ENCODE measurements around the gene ANAPC4.

The ANAPC4 gene

DNA sequence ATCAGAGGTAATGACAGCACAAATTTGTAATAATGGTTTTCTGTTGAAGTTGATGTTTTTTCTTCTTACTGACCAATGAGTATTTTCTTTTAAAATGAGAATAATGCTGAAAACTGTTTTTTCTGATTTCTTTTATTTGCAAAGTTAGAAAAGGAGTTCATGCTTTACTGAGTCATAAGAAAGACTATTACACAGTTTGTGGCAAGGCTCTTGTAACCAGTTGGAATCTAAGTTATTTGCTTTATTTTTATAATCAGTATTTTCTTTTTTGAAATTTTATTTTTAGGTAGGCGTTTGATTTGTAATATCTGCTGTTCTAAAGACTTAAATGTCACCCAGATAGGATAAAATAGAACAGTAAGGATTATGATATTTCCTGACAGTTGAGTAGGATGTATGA, 25.5 kb downstream of the ANAPC4 start:
- TF ChIP-seq POLR2AphosphoS5 (IDR thresholded peaks at IDR 0.05; ENCODE audit: low read depth, low read length) (no peak), POLR2A (IDR thresholded peaks at IDR 0.05; ENCODE audit: low read depth, low read length) (no peak), PAX5 (IDR thresholded peaks at IDR 0.05; ENCODE audit: insufficient read depth, low read length, severe bottlenecking) (no peak), SPI1 (IDR thresholded peaks at IDR 0.05; ENCODE audit: low read depth, low read length) (no peak), POU2F2 (IDR thresholded peaks at IDR 0.05; ENCODE audit: low read depth, low read length) (no peak), TAF1 (IDR thresholded peaks at IDR 0.05; ENCODE audit: low read depth, low read length) (no peak)
- DNase-seq (ENCODE audit: insufficient read length, low spot score) (no peak), FAIRE-seq (no peak)

DNA sequence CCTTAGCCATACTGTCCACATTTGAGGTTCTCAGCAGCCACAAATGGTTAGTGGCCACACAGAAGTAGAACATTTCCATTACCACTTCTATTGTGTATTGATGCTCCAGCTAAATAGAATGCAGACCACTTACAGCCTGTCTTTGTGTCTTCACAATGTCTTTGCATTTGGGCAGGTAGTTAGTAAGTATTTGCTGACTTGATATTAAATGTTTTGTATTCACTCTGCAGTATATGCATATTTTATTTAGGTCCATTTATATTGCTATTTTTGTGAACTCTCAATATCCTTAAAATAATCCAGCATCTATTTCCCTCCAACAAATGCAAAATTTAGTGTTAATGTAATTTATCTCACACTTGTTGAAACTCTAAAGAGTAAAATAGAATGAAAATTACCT, 26.6 kb downstream of the ANAPC4 start:
- no peak for TF ChIP-seq PAX5 (IDR thresholded peaks at IDR 0.05; ENCODE audit: insufficient read depth, low read length, severe bottlenecking)
- no peak for TF ChIP-seq POLR2AphosphoS5 (IDR thresholded peaks at IDR 0.05; ENCODE audit: low read depth, low read length)
- no peak for TF ChIP-seq POU2F2 (IDR thresholded peaks at IDR 0.05; ENCODE audit: low read depth, low read length)
- no peak for TF ChIP-seq SPI1 (IDR thresholded peaks at IDR 0.05; ENCODE audit: low read depth, low read length)
- no peak for TF ChIP-seq POLR2A (IDR thresholded peaks at IDR 0.05; ENCODE audit: low read depth, low read length)
- no peak for TF ChIP-seq TAF1 (IDR thresholded peaks at IDR 0.05; ENCODE audit: low read depth, low read length)
- FAIRE-seq (no peak), DNase-seq (ENCODE audit: insufficient read length, low spot score) (no peak)

DNA sequence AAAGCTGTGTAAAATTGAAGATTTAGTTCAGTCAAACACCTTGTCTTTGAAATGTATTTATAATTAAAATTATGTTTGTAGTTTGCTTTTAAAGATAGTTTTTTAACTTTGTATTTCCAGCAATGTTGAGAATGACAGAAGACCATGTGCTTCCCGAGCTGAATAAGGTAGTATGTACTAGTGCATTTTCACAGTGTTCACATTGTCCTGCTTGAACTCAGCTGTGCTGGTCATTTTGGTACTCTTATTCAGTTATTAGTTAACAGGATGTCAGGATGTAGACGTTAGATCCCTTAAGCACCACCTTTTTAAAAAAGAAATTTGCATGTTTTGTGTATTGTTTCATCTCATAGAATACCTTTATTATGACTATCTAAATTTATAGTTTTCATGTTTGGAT, 28.4 kb downstream of the ANAPC4 start:
- TF ChIP-seq POU2F2 (IDR thresholded peaks at IDR 0.05; ENCODE audit: low read depth, low read length) = no peak
- TF ChIP-seq POLR2AphosphoS5 (IDR thresholded peaks at IDR 0.05; ENCODE audit: low read depth, low read length) = no peak
- no peak for TF ChIP-seq POLR2A (IDR thresholded peaks at IDR 0.05; ENCODE audit: low read depth, low read length)
- TF ChIP-seq SPI1 (IDR thresholded peaks at IDR 0.05; ENCODE audit: low read depth, low read length) = no peak
- TF ChIP-seq PAX5 (IDR thresholded peaks at IDR 0.05; ENCODE audit: insufficient read depth, low read length, severe bottlenecking) = no peak
- TF ChIP-seq TAF1 (IDR thresholded peaks at IDR 0.05; ENCODE audit: low read depth, low read length) = no peak
- FAIRE-seq (no peak), DNase-seq (ENCODE audit: insufficient read length, low spot score) (no peak)

DNA sequence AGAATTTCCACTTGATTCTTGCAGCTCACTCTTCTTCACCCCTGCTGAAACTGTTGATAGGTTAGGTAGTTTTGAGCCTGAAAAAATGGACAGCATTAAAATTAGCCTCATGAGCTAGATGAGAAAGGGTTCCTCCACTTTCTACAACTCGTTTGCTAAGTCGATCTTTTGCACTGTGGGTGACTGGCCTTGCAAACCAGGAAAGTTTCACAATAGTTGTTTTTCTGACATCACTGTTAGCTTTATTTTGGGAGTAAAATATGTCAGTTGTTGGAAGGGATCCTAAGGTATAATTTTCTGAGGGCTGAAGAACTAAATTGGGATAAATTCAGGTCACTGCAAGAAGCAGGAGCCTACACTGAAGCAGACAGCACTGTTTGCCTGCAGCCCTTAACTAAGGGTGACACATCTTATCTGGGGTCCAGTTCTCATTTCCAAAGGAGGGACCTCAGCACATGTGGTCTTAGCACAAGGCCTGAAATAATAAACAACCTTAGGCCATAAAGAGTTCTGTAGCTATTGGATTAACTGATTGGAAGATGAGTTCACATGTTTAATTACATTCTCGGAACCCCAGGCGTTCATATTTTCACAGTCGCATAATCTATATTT, 29.1 kb downstream of the ANAPC4 start:
- no peak for TF ChIP-seq SPI1 (IDR thresholded peaks at IDR 0.05; ENCODE audit: low read depth, low read length)
- no peak for TF ChIP-seq PAX5 (IDR thresholded peaks at IDR 0.05; ENCODE audit: insufficient read depth, low read length, severe bottlenecking)
- TF ChIP-seq TAF1 (IDR thresholded peaks at IDR 0.05; ENCODE audit: low read depth, low read length) = no peak
- no peak for TF ChIP-seq POLR2AphosphoS5 (IDR thresholded peaks at IDR 0.05; ENCODE audit: low read depth, low read length)
- TF ChIP-seq POU2F2 (IDR thresholded peaks at IDR 0.05; ENCODE audit: low read depth, low read length) = no peak
- TF ChIP-seq POLR2A (IDR thresholded peaks at IDR 0.05; ENCODE audit: low read depth, low read length) = no peak
- DNase-seq (ENCODE audit: insufficient read length, low spot score) (no peak), FAIRE-seq (no peak)

DNA sequence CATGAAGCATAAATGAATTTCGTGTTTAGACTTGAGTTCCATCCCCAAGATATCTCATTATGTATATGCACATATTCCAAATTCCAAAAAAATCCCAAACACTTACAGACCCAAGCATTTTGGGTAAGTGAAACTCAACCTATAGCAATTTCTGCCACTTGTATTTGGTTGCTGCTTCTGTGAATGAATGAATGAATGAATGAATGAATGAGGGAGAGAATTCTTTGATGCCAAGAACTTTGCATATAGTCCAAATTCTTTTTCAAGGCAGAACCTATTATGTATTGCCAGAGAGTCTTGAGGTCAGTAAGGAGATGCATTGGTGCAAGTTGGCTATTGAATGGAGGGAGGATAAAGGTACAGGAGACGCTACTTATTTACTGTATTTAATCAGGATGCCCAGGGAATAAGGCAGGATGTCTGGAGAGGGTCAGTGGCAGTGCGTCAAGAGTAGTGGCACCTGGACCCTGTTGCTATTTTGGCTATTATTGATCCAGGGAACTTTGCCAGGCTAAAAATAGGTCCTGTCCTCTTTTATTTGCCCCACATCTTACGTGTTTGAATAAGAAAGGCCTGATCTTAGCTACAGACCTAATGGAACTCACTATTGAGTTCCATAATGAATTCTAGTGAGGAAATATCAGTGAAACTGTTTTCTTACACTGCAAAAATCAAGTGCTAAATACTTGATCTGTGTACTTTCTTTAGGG, 33.9 kb downstream of the ANAPC4 start:
- TF ChIP-seq POLR2A (IDR thresholded peaks at IDR 0.05; ENCODE audit: low read depth, low read length) = no peak
- FAIRE-seq = peak; percentile 63
- DNase-seq (ENCODE audit: insufficient read length, low spot score) = no peak

DNA sequence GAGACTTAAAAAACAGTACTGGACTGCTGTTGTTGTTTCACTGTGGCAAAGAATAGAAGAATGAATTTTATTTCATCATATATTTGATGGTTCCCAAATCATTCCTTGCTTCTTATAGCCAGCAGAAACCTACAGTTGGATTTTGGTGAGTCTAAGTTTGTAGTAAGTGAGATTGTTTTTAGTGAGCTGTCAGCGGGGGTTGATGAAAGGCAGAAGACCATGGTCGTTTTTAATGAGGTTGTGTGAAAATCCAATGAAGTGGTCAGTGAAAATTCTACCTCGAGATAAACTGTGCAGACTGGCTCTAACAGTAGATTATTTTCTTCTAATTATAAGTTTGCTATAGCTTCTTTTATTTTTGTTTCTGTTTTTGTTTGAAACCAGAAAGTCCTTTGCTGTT, 36.2 kb downstream of the ANAPC4 start:
- TF ChIP-seq POLR2AphosphoS5 (IDR thresholded peaks at IDR 0.05; ENCODE audit: low read depth, low read length) (no peak), SPI1 (IDR thresholded peaks at IDR 0.05; ENCODE audit: low read depth, low read length) (no peak), PAX5 (IDR thresholded peaks at IDR 0.05; ENCODE audit: insufficient read depth, low read length, severe bottlenecking) (no peak), TAF1 (IDR thresholded peaks at IDR 0.05; ENCODE audit: low read depth, low read length) (no peak), POU2F2 (IDR thresholded peaks at IDR 0.05; ENCODE audit: low read depth, low read length) (no peak), POLR2A (IDR thresholded peaks at IDR 0.05; ENCODE audit: low read depth, low read length) (no peak)
- DNase-seq (ENCODE audit: insufficient read length, low spot score) = no peak
- FAIRE-seq = no peak

DNA sequence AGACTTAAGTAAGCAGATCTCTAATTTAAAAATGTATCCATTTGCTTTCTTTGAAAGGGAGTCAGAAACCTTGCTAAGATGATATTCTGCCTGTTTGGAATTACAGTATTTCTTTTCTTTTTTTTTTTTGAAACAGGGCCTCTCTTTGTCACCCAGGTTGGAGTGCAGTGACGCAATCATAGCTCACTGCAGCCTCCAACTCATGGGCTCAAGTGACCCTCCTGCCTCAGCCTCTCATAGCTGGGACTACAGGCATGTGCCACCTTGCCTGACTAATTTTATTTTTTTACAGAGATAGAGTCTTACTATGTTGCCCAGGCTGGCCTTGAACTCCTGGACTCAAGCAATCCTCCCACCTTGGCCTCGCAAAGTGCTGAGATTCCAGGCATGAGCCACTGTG, 40.0 kb downstream of the ANAPC4 start:
- DNase-seq (ENCODE audit: insufficient read length, low spot score) (no peak), FAIRE-seq (no peak)
- TF ChIP-seq POU2F2 (IDR thresholded peaks at IDR 0.05; ENCODE audit: low read depth, low read length) (no peak), POLR2A (IDR thresholded peaks at IDR 0.05; ENCODE audit: low read depth, low read length) (no peak), POLR2AphosphoS5 (IDR thresholded peaks at IDR 0.05; ENCODE audit: low read depth, low read length) (no peak), TAF1 (IDR thresholded peaks at IDR 0.05; ENCODE audit: low read depth, low read length) (no peak), PAX5 (IDR thresholded peaks at IDR 0.05; ENCODE audit: insufficient read depth, low read length, severe bottlenecking) (no peak)

DNA sequence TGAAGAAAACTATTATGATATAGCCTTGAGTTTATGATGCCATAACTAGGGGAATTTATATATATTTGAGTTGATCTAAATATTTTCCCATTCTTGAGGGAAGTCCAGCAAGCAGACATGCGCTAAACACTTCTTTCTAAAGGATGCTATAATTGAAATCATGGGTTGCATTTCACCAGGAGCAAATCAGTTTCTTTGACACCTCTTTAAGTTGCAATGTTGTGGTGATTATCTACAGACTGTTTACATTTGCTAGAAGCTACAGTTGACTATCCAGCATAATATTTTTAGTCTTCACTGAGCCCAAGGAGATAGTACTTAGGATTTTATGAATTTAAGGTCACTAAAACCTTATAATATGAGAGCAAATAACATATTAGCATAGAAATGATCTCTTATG, 43.9 kb downstream of the ANAPC4 start:
- FAIRE-seq (no peak), DNase-seq (ENCODE audit: insufficient read length, low spot score) (no peak)
- TF ChIP-seq POU2F2 (IDR thresholded peaks at IDR 0.05; ENCODE audit: low read depth, low read length) (no peak), POLR2A (IDR thresholded peaks at IDR 0.05; ENCODE audit: low read depth, low read length) (no peak), TAF1 (IDR thresholded peaks at IDR 0.05; ENCODE audit: low read depth, low read length) (no peak), POLR2AphosphoS5 (IDR thresholded peaks at IDR 0.05; ENCODE audit: low read depth, low read length) (no peak), SPI1 (IDR thresholded peaks at IDR 0.05; ENCODE audit: low read depth, low read length) (no peak)

DNA sequence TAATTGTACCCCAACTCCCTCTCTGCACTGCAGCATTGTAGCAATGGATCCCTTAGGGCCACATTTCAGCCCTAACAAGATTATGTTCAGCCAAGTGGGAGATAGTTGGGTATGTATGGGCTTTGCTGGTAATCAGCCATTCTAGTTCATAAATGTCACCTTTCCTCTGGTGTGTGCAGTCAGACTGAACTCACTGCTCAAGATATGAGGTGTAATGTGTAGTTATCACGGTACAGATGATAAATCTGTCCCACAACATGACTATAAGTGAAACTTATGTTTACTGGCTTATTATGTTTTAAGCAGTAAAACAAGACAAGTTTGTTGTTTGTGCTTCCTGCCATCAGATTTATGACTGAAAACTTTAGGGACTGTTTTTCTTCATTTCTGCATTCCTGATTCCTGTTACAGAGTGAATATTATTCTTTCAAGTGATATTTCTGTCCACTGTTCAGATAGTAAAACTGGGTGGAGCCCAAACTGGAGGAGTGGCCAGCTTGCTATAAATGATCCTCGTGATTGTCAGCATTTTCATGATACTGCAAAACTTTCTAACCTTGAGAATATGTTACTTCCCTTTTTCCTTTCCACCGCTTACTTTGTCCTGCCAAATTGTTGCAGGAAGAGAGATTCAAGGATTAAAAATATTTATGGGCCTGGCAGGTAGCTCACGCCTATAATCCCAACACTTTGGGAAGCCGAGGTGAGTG, 44.9 kb downstream of the ANAPC4 start:
- TF ChIP-seq POU2F2 (IDR thresholded peaks at IDR 0.05; ENCODE audit: low read depth, low read length) (no peak), POLR2A (IDR thresholded peaks at IDR 0.05; ENCODE audit: low read depth, low read length) (no peak), SPI1 (IDR thresholded peaks at IDR 0.05; ENCODE audit: low read depth, low read length) (no peak), POLR2AphosphoS5 (IDR thresholded peaks at IDR 0.05; ENCODE audit: low read depth, low read length) (no peak), PAX5 (IDR thresholded peaks at IDR 0.05; ENCODE audit: insufficient read depth, low read length, severe bottlenecking) (no peak)
- peak; percentile 91 for FAIRE-seq
- no peak for DNase-seq (ENCODE audit: insufficient read length, low spot score)

All from GM12891 (cell line).